Measurements from ENCODE around the gene SLX9.

The SLX9 gene

GRCh38 chr21:45010096-45010495, 70.3 kb downstream of the SLX9 start:
- no peak for TF ChIP-seq CTCF (IDR thresholded peaks at IDR 0.05; ENCODE audit: low read depth, low read length)
- peak in 1 of 2 donors; percentile 20 for DNase-seq (ENCODE audit: low read depth in 2 of 2)
- no peak overlapping the region for H3K4me3 ChIP-seq (replicated peaks in 1 of 2; ENCODE audit: low read depth in 2 of 2, low read length in 2 of 2)

GRCh38 chr21:45010860-45011259, 71.0 kb downstream of the SLX9 start:
- no peak overlapping the region for H3K4me3 ChIP-seq (replicated peaks in 1 of 2; ENCODE audit: low read depth in 2 of 2, low read length in 2 of 2)
- no peak for TF ChIP-seq CTCF (IDR thresholded peaks at IDR 0.05; ENCODE audit: low read depth, low read length)
- DNase-seq (ENCODE audit: low read depth in 2 of 2) = no peak

DNA sequence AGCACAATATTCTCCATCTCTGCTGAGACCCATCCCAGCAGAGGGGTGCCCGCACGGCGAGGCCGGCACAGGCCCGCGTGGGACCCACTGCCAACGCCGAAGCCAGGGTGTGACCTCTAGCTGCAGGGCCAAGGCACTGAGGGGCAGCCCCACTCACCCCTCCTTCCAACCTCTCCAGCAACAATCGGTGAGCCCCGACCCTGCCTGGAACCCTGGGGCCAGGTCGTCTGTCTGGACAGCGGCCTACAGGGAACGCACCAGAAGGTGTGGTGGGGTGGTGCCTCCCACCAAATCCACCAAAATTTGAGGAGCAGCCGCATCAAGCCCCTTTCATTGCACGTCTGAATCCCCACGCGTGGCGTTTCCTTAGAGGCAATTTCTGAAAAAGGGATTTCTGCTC, 71.6 kb downstream of the SLX9 start:
- no peak for TF ChIP-seq CTCF (IDR thresholded peaks at IDR 0.05; ENCODE audit: low read depth, low read length)
- no peak overlapping the region for H3K4me3 ChIP-seq (replicated peaks in 1 of 2; ENCODE audit: low read depth in 2 of 2, low read length in 2 of 2)
- no peak for DNase-seq (ENCODE audit: low read depth in 2 of 2)

DNA sequence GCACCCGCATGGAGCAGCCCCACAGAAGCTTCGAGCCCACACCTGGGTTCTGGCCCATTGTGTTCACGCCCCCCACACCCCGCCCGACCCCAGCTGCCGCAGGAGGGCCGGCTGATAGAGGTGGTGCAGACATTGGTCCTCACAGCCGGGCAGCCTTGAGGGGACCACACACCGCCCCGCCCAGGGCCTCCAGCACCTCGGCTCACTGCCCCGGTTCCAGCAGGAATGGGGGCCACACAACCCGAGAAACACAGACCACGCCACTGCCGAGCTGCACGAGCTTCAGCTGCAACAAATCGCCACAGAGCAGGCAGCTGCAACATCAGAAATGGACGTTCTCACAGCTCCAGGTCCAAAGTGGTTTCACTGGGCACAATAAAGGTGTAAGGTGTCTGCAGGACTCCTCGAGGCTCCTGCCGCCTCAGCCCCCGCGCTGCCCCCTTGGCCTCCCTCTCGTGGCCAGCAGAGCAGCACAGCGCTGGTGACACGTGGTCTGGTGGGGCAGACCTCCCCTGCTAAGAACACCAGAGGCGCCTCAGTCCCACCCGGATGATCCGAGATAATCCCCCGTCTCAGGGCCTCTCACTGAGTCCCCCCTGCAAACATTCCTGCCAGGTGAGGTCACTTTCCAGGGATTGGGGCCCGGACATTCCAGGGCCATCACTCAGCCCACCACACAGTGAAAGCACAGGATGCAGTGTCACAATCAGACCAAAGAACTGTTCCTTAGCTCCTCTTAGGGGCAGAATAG, 72.3 kb downstream of the SLX9 start:
- no peak for TF ChIP-seq CTCF (IDR thresholded peaks at IDR 0.05; ENCODE audit: low read depth, low read length)
- H3K4me3 ChIP-seq (replicated peaks in 1 of 2; ENCODE audit: low read depth in 2 of 2, low read length in 2 of 2) = no peak overlapping the region
- DNase-seq (ENCODE audit: low read depth in 2 of 2) = peak; percentile 82 to 94

- no peak for DNase-seq (ENCODE audit: low read depth in 2 of 2)
- TF ChIP-seq CTCF (IDR thresholded peaks at IDR 0.05; ENCODE audit: low read depth, low read length) = peak; percentile 20
- no peak overlapping the region for H3K4me3 ChIP-seq (replicated peaks in 1 of 2; ENCODE audit: low read depth in 2 of 2, low read length in 2 of 2)
These were observed 72.9 kb downstream of the SLX9 start for GRCh38 chr21:45012662-45013259.

DNA sequence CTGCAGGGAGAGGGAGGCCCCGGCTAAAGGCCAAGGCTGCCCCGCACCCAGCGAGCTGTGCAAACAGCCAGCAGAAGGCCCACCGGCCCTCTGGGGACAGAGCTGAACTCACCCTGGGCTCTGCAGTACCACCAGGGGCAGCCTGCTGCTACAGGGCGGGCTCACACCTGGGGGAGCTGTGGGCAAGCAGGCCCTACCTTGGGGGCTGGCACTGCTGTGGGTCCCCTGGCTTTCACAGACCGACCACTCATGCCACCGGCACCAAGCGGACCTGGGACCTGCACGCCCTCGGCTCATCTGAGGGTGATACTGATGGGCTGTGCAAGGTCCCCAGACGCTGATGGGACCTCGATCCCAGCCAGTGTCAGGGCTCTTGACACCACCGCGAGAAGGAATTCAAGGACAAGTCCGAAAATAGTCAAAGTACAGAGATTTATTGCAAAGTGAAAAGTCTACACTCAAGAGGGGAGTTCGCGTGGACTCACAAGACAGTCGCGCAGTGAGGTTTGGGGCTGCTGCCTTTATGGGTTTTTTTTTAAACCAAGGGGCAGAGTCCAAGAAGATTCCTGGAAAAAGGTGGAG, 73.5 kb downstream of the SLX9 start:
- no peak for DNase-seq (ENCODE audit: low read depth in 2 of 2)
- TF ChIP-seq CTCF (IDR thresholded peaks at IDR 0.05; ENCODE audit: low read depth, low read length) = peak; percentile 11
- no peak overlapping the region for H3K4me3 ChIP-seq (replicated peaks in 1 of 2; ENCODE audit: low read depth in 2 of 2, low read length in 2 of 2)

Measured in cardiac fibroblast (primary cell).